Esophagus muscularis mucosa (tissue), 3 donors: ENCODE results near the gene NDUFV3.

ENCODE experiments used
- CTCF ChIP-seq, 3 experiments: fragments of 200-600 bp in 2 of 3; fragments of 450-650 bp in 1 of 3; sonication (generic) in 2 of 3; IDR thresholded peaks; one replicate each; pipeline ENCODE4 v1.5.1; 2017 to 2019; ENCODE audit warnings: antibody characterized with exemption in 3 of 3, mild to moderate bottlenecking in 2 of 3, moderate library complexity in 1 of 3
- POLR2A ChIP-seq: fragments of 450-650 bp; IDR thresholded peaks from one replicate; pipeline ENCODE4 v1.6.1; 2017; ENCODE audit warnings: antibody characterized with exemption, moderate library complexity, mild to moderate bottlenecking, low read depth

DNA sequence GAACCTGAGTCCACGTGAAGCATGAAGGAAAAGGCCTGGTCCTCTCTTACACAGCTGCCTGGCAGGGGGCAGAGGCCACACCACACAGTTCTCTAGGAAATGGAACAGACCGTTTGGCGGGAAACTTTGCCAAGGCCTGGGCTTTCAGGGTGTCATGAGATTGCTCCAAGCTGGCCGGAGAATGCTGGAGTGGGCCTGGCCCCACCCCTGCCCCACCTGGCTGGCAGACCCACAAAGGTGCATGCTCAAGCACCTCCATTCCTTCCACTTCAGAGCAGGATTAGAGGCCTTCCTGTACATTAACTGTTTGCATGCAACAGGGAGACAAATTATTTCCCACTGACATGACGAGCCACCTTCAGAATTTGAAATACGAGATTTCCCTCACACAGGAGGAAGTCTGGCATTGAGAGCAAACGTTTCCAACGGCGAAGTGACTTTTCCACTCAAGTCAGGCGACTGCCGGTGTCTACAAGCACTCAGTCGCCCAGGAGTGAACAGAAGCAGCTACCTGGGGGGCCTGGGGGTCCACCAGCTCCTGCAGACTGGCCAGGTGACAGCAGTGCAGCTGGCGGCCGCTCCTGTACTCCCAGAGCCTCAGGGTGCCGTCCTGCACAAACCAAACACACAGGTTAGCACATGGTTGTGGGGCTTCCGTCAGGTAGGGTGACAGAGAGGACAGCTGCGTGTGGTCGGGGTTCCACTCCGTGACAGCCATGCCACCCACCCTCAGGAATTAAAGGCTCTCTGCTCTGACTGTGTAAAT, 37.8 kb upstream of the NDUFV3 start:
- TF ChIP-seq CTCF (IDR thresholded peaks at IDR 0.05), result no peak
- no peak for TF ChIP-seq POLR2A
